IMR-90 (cell line): ENCODE data around the gene CNTNAP1. TPM values are rescaled to one million over a fixed set of nuclear protein-coding genes. Genes with fewer than 3 reads are reported as not detected.

ENCODE experiments used
- ATAC-seq: fragments of 200-7000 bp; cut with Tn5 transposase; 2 replicates; pipeline ENCODE4 v1.9.1; 2020; ENCODE audit warnings: low read depth, mild to moderate bottlenecking, moderate library complexity
- BruUV-seq: library from RNA; stranded (reverse); fragments of 400-500 nt; replicated peaks from 2 replicates; lab custom pipeline; 2021; lab: Mats Ljungman, UMichigan
- CTCF ChIA-PET: fragments of 300-600 bp; formaldehyde crosslinking; extraction: SDS; loops from one replicate; lab custom pipeline; 2021; ENCODE audit warnings: antibody characterized with exemption; lab: Yijun Ruan, JAX
- POLR2A ChIA-PET: fragments of 300-600 bp; sonication (Branson Sonifier 250); formaldehyde crosslinking; loops from one replicate; lab custom pipeline; 2022; ENCODE audit warnings: antibody characterized with exemption; ENCODE audit not compliant: unreplicated experiment; lab: Charles Lee
- DNase-seq: peaks from one replicate; pipeline ENCODE4 v3.0.0; 2013
- H2AFZ ChIP-seq: replicated peaks from 2 replicates; pipeline ENCODE3; 2013; ENCODE audit warnings: low read length, mild to moderate bottlenecking; ENCODE audit not compliant: poor library complexity
- H2AK5ac ChIP-seq: 2 replicates; pipeline ENCODE4 v1.6.1; 2013; ENCODE audit warnings: low read depth, low read length, inconsistent platforms
- H2AK9ac ChIP-seq: replicated peaks from 2 replicates; pipeline ENCODE3; 2013; ENCODE audit warnings: mild to moderate bottlenecking, low read depth, low read length, moderate library complexity; ENCODE audit not compliant: poor library complexity
- H2BK120ac ChIP-seq: 2 replicates; pipeline ENCODE4 v1.6.1; 2013; ENCODE audit warnings: low read depth, low read length, inconsistent platforms
- H2BK15ac ChIP-seq: 3 replicates; pipeline ENCODE4 v1.6.1; 2013; ENCODE audit warnings: low read depth, low read length, inconsistent platforms
- H2BK20ac ChIP-seq: 2 replicates; pipeline ENCODE4 v1.6.1; 2013; ENCODE audit warnings: low read depth, mild to moderate bottlenecking, inconsistent platforms, low read length, moderate library complexity
- H2BK5ac ChIP-seq: 2 replicates; pipeline ENCODE4 v1.6.1; 2013; ENCODE audit warnings: mild to moderate bottlenecking, low read depth, low read length, inconsistent platforms; ENCODE audit not compliant: poor library complexity, severe bottlenecking
- H3K14ac ChIP-seq: replicated peaks from 2 replicates; pipeline ENCODE4 v1.6.1; 2013; ENCODE audit warnings: low read depth, low read length, inconsistent platforms
- H3K18ac ChIP-seq: 2 replicates; pipeline ENCODE4 v1.6.1; 2013; ENCODE audit warnings: low read depth, low read length, control low read depth
- H3K23ac ChIP-seq: 2 replicates; pipeline ENCODE4 v1.6.1; 2013; ENCODE audit warnings: low read depth, low read length, inconsistent platforms
- H3K27ac ChIP-seq: 2 replicates; pipeline ENCODE4 v1.5.1; 2013; ENCODE audit warnings: mild to moderate bottlenecking, control low read depth, low read length; ENCODE audit not compliant: insufficient read depth
- H3K27me3 ChIP-seq: 2 replicates; pipeline ENCODE4 v1.6.1; 2013; ENCODE audit warnings: low read length; ENCODE audit not compliant: control insufficient read depth, insufficient read depth
- H3K36me3 ChIP-seq: 2 replicates; pipeline ENCODE4 v1.6.1; 2013; ENCODE audit warnings: low read length, mixed read lengths; ENCODE audit not compliant: control insufficient read depth, insufficient read depth
- H3K4ac ChIP-seq: 2 replicates; pipeline ENCODE4 v1.6.1; 2013; ENCODE audit warnings: low read depth, low read length, inconsistent platforms
- H3K4me1 ChIP-seq: 2 replicates; pipeline ENCODE4 v1.6.1; 2013; ENCODE audit warnings: low read length, mixed read lengths; ENCODE audit not compliant: control insufficient read depth, insufficient read depth
- H3K4me2 ChIP-seq: 2 replicates; pipeline ENCODE4 v1.6.1; 2013; ENCODE audit warnings: low read depth, mild to moderate bottlenecking, control low read depth, low read length, moderate library complexity
- H3K4me3 ChIP-seq: 2 replicates; pipeline ENCODE4 v1.5.1; 2013; ENCODE audit warnings: low read depth, mild to moderate bottlenecking, control low read depth, low read length, moderate library complexity; ENCODE audit not compliant: insufficient read depth
- H3K56ac ChIP-seq: 2 replicates; pipeline ENCODE4 v1.6.1; 2013; ENCODE audit warnings: low read length, inconsistent platforms; ENCODE audit not compliant: insufficient read depth; ENCODE audit errors: extremely low read depth
- H3K79me1 ChIP-seq, 2 experiments: 2 replicates each; pipeline ENCODE4 v1.6.1; 2013; ENCODE audit warnings: low read length in 2 of 2, inconsistent platforms in 1 of 2, low read depth in 1 of 2
- H3K9ac ChIP-seq: 2 replicates; pipeline ENCODE4 v1.6.1; 2013; ENCODE audit warnings: low read depth, low read length, control low read depth
- H3K9me1 ChIP-seq: 2 replicates; pipeline ENCODE4 v1.6.1; 2013; ENCODE audit warnings: low read length, inconsistent platforms; ENCODE audit not compliant: insufficient read depth
- H3K9me3 ChIP-seq: 2 replicates; pipeline ENCODE4 v1.6.1; 2013; ENCODE audit warnings: low read length; ENCODE audit not compliant: control insufficient read depth, insufficient read depth
- H4K20me1 ChIP-seq: 2 replicates; pipeline ENCODE4 v1.6.1; 2013; ENCODE audit warnings: low read length, inconsistent platforms; ENCODE audit not compliant: insufficient read depth
- H4K5ac ChIP-seq: 2 replicates; pipeline ENCODE4 v1.6.1; 2013; ENCODE audit warnings: mild to moderate bottlenecking, low read depth, low read length, control low read depth
- H4K8ac ChIP-seq, 2 experiments: 2 replicates each; pipeline ENCODE4 v1.6.1; 2013; ENCODE audit warnings: low read depth in 2 of 2, low read length in 2 of 2, control low read depth in 1 of 2, inconsistent platforms in 1 of 2
- H4K91ac ChIP-seq: 2 replicates; pipeline ENCODE4 v1.6.1; 2013; ENCODE audit warnings: low read depth, low read length, inconsistent platforms; ENCODE audit not compliant: insufficient read depth
- CEBPB ChIP-seq: IDR thresholded peaks from 2 replicates; pipeline ENCODE4 v1.6.1; 2012; ENCODE audit warnings: low read depth, low read length, improper control_type of control experiment
- CHD1 ChIP-seq: IDR thresholded peaks from 2 replicates; pipeline ENCODE4 v1.6.1; 2012; ENCODE audit warnings: low read depth, low read length, improper control_type of control experiment
- MAZ ChIP-seq: IDR thresholded peaks from 2 replicates; pipeline ENCODE4 v1.6.1; 2012; ENCODE audit warnings: low read depth, mild to moderate bottlenecking, low read length, improper control_type of control experiment, moderate library complexity, borderline replicate concordance
- MXI1 ChIP-seq: IDR thresholded peaks from 2 replicates; pipeline ENCODE4 v1.6.1; 2012; ENCODE audit warnings: low read depth, mild to moderate bottlenecking, low read length, moderate library complexity, borderline replicate concordance
- NFE2L2 ChIP-seq: fragments of 150-350 bp; IDR thresholded peaks from 2 replicates; pipeline ENCODE4 v1.6.1; 2016; ENCODE audit warnings: low read depth, mild to moderate bottlenecking, low read length
- RFX5 ChIP-seq: IDR thresholded peaks from 2 replicates; pipeline ENCODE4 v1.8.0; 2012; ENCODE audit warnings: low read depth, mild to moderate bottlenecking, low read length, moderate library complexity
- SMC3 ChIP-seq: fragments of 150-350 bp; IDR thresholded peaks from 2 replicates; pipeline ENCODE4 v1.6.1; 2016; ENCODE audit warnings: low read depth, mild to moderate bottlenecking, antibody characterized with exemption, low read length, moderate library complexity
- WGBS, 2 experiments: methylation state at CpG; one replicate each; pipeline versions ENCODE4 v1.1.5 to v1.1.7; 2013; ENCODE audit warnings: missing lambda C conversion rate in 2 of 2; ENCODE audit not compliant: insufficient read length in 1 of 2; ENCODE audit errors: extremely low coverage in 2 of 2; 5-methylcytosine and 5-hydroxymethylcytosine counted together
- dilution Hi-C: fragments of 300-500 bp; cut with HindIII; formaldehyde crosslinking; loops from one replicate; pipeline ENCODE4 v1.14.3; 2018; ENCODE audit warnings: low sequenced_read_pairs; ENCODE audit not compliant: unreplicated experiment
- in situ Hi-C: fragments of 300-500 bp; cut with MboI; formaldehyde crosslinking; loops from 3 replicates; pipeline ENCODE4 v1.14.3; 2019; ENCODE audit warnings: low sequenced_read_pairs, inconsistent platforms, mixed read lengths
- intact Hi-C: fragments of 100-400 bp; cut with micrococcal nuclease; formaldehyde crosslinking; loops from 2 replicates; pipeline ENCODE4 v1.10.0; 2022
- polyA plus RNA-seq, 3 experiments: library from polyadenylated mRNA; depleted of rRNA; stranded (reverse); fragments of >200 nt; gene quantifications; 2 replicates each; pipeline ENCODE4 v1.2.3, GENCODE V29; 2012; ENCODE audit warnings: low replicate concordance in 1 of 3
- total RNA-seq: library from RNA; depleted of rRNA; stranded (reverse); fragments of >200 nt; gene quantifications from 2 replicates; pipeline ENCODE4 v1.2.3, GENCODE V29; 2012

The CNTNAP1 gene
- total and polyA plus RNA-seq, 2 of the 4 experiments (the other 2 are of a cell fraction), result 12.2 to 72.2 TPM

GRCh38 chr17:42725143-42725542, 42.8 kb downstream of the CNTNAP1 start:
- Histone ChIP-seq H2BK120ac (no peak overlapping the region), H2AK9ac (no peak overlapping the region), H3K18ac (no peak overlapping the region), H2AFZ (no peak overlapping the region), H4K5ac (no peak overlapping the region), H3K56ac (no peak overlapping the region), H2BK5ac (no peak overlapping the region), H2BK15ac (no peak overlapping the region), H3K4me1 (no peaks in the 10 kb centered on the region), H3K4me2 (no peak overlapping the region), H4K8ac (no peak overlapping the region), H3K4me3 (no peak overlapping the region), H3K27ac (no peak overlapping the region), H4K20me1 (no peaks in the 10 kb centered on the region), H4K91ac (no peak overlapping the region), H3K79me1 (no peaks in the 10 kb centered on the region), H3K27me3 (no peaks in the 10 kb centered on the region), H3K9ac (no peak overlapping the region), H2AK5ac (no peak overlapping the region), H3K9me3 (no peaks in the 10 kb centered on the region), H3K9me1 (no peaks in the 10 kb centered on the region), H2BK20ac (no peak overlapping the region), H3K4ac (no peak overlapping the region), H3K23ac (no peak overlapping the region), H3K36me3 (peaks cover 24% of the 10 kb centered on the region), H3K14ac (no peak overlapping the region)
- no peak for DNase-seq
- intact Hi-C loops, result no loop called here
- CTCF ChIA-PET, result interaction anchor here (0.6 to 1.1 kb wide), 2 partner anchors 11 to 147 kb away, joined by 3 to 6 read pairs; no protein-coding TSS in a partner anchor
- TF ChIP-seq MAZ (no peak), MXI1 (no peak), RFX5 (no peak), SMC3 (no peak), NFE2L2 (no peak), CHD1 (no peak), CEBPB (peak; percentile 30; the same call in 1 of the 2 replicates)
- BruUV-seq, result no TSS peak
- in situ Hi-C loops, result loop anchor here (10.0 kb wide), 1 partner anchor 210 kb away; no protein-coding TSS in a partner anchor
- WGBS, 2 experiments, result no CpG with 5 or more reads among the region's 6 CpGs
- ATAC-seq, result no peak
- POLR2A ChIA-PET, result interaction anchor here (0.7 kb wide), 1 partner anchor 99 kb away, joined by 7 read pairs; the partner anchor contains the start of gene BECN1
- dilution Hi-C loops, result no loop called here
